MM.1S (cell line): ENCODE results near the gene FGFR2.

Experiments used
- CTCF ChIP-seq: fragments of 300-600 bp; sonication (generic); IDR thresholded peaks from 2 replicates; pipeline ENCODE4 v1.5.1; 2016; ENCODE audit warnings: antibody characterized with exemption, low read length, mixed read lengths
- EZH2 ChIP-seq: fragments of 300-600 bp; sonication (generic); optimal IDR thresholded peaks from 2 replicates; pipeline ENCODE3; 2017; ENCODE audit warnings: low read depth, mild to moderate bottlenecking, antibody characterized with exemption, low read length, mixed read lengths
- EZH2phosphoT487 ChIP-seq: fragments of 300-600 bp; sonication (generic); IDR thresholded peaks from 2 replicates; pipeline ENCODE4 v1.6.1; 2018; ENCODE audit warnings: antibody characterized with exemption, low read length

GRCh38 chr10:121497513-121498470, 100.5 kb downstream of the FGFR2 start:
- TF ChIP-seq CTCF (no peak), EZH2 (no peak), EZH2phosphoT487 (no peak)
